ENCODE measurements around the gene ADGRD1. TPM values are rescaled to one million over a fixed set of nuclear protein-coding genes. Genes with fewer than 3 reads are reported as not detected.

ADGRD1 gene
- total and polyA plus RNA-seq, 8 donors = 1.4 to 7.3 (median 5.2) TPM

- no peak overlapping the region for H3K4me3 ChIP-seq
- FAIRE-seq (no peak), DNase-seq (peak in 1 of 6 donors; percentile 36), ATAC-seq (no peak)
- H3K36me3 ChIP-seq = no peaks in the 10 kb centered on the region
- H3K27ac ChIP-seq = no peak overlapping the region
- no peaks in the 10 kb centered on the region for H3K27me3 ChIP-seq
- intact Hi-C loops (cut with DNase I) = no loop called here
- TF ChIP-seq, protein P1, sequence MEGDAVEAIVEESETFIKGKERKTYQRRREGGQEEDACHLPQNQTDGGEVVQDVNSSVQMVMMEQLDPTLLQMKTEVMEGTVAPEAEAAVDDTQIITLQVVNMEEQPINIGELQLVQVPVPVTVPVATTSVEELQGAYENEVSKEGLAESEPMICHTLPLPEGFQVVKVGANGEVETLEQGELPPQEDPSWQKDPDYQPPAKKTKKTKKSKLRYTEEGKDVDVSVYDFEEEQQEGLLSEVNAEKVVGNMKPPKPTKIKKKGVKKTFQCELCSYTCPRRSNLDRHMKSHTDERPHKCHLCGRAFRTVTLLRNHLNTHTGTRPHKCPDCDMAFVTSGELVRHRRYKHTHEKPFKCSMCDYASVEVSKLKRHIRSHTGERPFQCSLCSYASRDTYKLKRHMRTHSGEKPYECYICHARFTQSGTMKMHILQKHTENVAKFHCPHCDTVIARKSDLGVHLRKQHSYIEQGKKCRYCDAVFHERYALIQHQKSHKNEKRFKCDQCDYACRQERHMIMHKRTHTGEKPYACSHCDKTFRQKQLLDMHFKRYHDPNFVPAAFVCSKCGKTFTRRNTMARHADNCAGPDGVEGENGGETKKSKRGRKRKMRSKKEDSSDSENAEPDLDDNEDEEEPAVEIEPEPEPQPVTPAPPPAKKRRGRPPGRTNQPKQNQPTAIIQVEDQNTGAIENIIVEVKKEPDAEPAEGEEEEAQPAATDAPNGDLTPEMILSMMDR (IDR thresholded peaks at IDR 0.05) = no peak
- no peaks in the 10 kb centered on the region for H3K4me1 ChIP-seq
- WGBS, 2 donors = 76 to 96% methylated on average over 11 of the region's 11 CpGs
- H3K9me3 ChIP-seq = no peaks in the 10 kb centered on the region
Measured at GRCh38 chr12:131049002-131049401, 95.3 kb downstream of the ADGRD1 start.

DNA sequence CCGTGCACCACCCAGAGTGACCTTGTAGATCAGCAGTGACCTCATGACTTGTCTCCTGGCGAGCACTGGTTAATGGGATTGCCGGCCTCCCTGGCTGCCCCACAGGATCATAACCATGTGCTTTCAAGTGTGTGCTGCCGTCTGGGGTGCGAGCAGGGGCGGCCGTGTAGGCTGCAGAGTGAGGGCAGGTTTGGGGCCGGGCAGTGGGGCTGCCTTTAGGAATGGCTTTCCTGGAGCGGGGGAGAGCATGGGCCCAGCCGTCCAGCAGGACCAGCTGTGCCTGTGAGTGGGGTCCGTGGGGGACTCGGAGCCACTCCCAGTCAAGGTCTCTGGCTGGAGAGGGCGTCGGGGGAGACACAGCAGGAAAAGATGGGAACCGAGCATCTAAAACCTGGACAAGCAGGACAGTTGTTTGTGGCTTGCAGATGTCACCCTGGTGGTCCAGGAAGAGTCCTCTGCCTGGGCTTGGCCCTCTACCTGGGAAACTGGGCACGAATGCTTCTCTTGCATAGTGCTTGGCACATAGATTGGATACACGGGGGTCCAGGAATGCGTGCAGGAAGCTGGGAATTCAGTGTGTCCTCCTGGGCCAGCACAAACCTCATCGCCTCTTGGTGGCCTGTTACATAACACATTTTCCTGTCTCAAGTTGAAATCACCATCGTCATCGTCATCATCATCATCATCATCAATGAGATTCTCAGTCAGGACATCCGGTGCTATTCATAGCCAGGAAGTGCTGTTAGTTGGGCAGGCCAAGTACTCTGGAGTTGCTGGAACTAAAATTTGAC lies 96.0 kb downstream of the ADGRD1 start:
- WGBS, 2 donors = 70 to 73% methylated on average over 22 of the region's 22 CpGs
- no peaks in the 10 kb centered on the region for H3K4me1 ChIP-seq
- TF ChIP-seq, protein P1 (IDR thresholded peaks at IDR 0.05) = no peak
- DNase-seq = peak in 1 of 6 donors; percentile 42
- H3K4me3 ChIP-seq = no peak overlapping the region
- ATAC-seq = no peak
- H3K27me3 ChIP-seq = no peaks in the 10 kb centered on the region
- no peak for FAIRE-seq
- no peak overlapping the region for H3K27ac ChIP-seq
- H3K36me3 ChIP-seq = no peaks in the 10 kb centered on the region
- intact Hi-C loops (cut with DNase I) = no loop called here
- no peaks in the 10 kb centered on the region for H3K9me3 ChIP-seq

DNA sequence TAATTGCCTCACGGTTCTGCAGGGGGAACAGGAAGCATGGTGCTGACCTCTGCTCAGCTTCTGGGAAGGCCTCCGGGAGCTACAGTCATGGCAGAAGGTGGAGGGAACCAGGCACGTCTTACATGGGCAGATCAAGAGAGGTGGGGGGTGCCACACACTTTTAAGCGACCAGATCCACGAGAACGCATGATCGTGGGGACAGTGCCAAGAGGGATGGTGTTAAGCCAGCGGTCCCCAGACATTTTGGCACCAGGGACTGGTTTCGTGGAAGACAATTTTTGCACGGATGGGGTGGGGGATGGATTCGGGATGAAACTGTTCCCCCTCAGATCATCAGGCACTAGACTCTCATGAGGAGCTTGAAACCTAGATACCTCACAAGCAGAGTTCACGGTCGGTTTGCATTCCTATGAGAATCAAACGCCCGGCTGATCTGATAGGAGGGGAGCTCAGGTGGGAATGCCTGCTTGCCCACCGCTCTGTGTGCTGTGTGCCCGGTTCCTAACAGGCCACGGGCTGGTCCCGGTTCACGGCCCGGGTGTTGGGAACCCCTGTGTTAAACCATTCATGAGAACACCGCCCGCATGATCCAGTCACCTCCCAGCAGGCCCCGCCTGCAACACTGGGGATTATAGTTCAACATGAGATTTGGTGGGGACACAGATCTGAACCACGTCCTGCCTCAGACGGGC lies 96.9 kb downstream of the ADGRD1 start:
- no peak overlapping the region for H3K27ac ChIP-seq
- intact Hi-C loops (cut with DNase I) = no loop called here
- peak in 1 of 6 donors; percentile 31 for DNase-seq
- no peaks in the 10 kb centered on the region for H3K36me3 ChIP-seq
- H3K4me3 ChIP-seq = no peak overlapping the region
- TF ChIP-seq, protein P1 (IDR thresholded peaks at IDR 0.05) = no peak
- H3K9me3 ChIP-seq = no peaks in the 10 kb centered on the region
- no peak for ATAC-seq
- no peak for FAIRE-seq
- WGBS, 2 donors = 86 to 89% methylated on average over 26 of the region's 26 CpGs
- no peaks in the 10 kb centered on the region for H3K27me3 ChIP-seq
- H3K4me1 ChIP-seq = no peaks in the 10 kb centered on the region

- TF ChIP-seq, protein P1 (IDR thresholded peaks at IDR 0.05) = no peak
- Histone ChIP-seq H3K27ac (no peak overlapping the region), H3K27me3 (no peaks in the 10 kb centered on the region), H3K36me3 (no peaks in the 10 kb centered on the region), H3K9me3 (no peaks in the 10 kb centered on the region), H3K4me3 (no peak overlapping the region), H3K4me1 (no peaks in the 10 kb centered on the region)
- intact Hi-C loops (cut with DNase I) = no loop called here
- DNase-seq (no peak), ATAC-seq (no peak), FAIRE-seq (no peak)
- WGBS, 2 donors = 80 to 82% methylated on average over 4 of the region's 4 CpGs
Measured at GRCh38 chr12:131051155-131051473, 97.4 kb downstream of the ADGRD1 start.

All from pancreas (tissue), 10 donors.